Anterior cingulate cortex (tissue), 58 donors: Measurements from ENCODE around the gene MINDY2.
"Not testable (repeated sequence)": the region's sequence is repeated elsewhere in the genome, so short reads cannot be mapped to it uniquely, and the experiment has no call there.

Experiments
- DNase-seq, 58 donors: peaks; one replicate each; lab custom pipeline; 2025; lab: John Stamatoyannopoulos, UW

MINDY2 gene

GRCh38 chr15:58795825-58796224 is 24.7 kb downstream of the MINDY2 start:
- no peak for DNase-seq

DNA sequence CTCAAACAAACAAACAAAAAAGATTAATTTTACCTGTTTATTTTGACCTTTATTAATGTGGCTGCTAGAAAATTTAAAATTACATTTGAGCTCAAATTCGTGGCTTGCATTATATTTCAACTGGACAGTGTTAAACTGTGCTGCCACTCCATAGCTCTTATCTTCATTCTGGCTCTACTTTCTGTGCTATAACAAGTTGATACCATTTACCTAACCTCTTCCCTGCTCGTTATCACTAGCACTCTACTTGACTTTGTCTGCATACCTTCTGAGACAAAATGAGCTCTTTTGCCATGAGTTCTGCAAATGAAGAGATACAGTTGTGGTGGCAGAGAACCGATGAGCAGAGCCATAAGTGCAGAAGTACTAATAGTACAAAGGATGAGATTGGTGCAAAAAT is 26.4 kb downstream of the MINDY2 start:
- DNase-seq = no peak

DNA sequence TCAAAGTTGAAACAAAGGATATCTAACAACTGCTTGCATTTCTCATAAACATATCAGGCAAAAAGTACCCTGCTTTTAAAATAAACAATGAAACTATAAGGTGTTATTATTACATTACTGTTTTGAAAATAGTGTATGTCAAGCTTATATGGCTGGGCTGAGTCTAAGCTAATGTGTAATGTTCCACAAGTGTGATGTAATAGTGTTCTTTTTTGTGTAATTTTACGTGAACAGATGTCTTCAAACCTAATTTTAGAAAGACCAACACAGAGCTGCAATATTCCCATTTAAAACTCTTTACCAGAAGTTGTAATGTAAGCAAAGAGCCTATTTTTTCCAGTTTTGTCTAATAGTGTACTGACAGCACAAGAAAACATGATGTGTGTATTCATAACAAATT is 34.0 kb downstream of the MINDY2 start:
- no peak for DNase-seq

DNA sequence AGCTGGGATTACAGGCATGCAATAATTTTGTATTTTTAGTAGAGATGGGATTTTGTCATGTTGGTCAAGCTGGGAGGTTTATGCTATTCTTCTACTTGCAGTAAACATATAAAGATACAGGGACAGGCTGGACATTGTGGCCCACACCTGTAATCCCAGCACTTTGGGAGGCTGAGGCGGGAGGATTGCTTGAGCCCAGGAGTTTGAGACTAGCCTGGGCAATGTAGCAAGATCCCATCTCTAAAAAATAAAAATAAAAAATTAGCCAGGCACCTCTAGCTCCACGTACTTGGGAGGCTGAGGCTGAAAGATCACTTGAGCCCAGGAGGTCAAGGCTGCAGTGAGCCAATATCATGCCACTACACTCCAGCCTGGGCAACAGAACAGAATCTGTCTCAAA is 52.2 kb downstream of the MINDY2 start:
- not testable (repeated sequence) for DNase-seq

DNA sequence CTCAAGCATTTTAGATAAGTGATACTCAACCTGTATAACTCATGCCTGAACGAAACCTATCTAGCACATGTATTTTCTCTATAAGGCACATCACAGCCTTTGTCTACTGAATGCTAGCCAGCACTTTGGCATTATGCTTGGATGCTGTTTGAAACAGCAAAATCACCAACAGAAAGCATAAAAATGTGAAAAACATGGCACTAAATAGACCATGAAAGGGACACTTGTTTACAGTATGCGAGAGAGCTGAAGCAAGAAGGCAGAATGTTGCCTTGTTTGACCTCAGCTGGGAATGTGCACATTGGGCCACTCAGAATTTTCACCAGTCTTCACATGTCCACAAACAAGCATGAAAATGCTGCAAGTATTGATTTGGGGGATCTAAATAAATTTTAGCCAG is 59.5 kb downstream of the MINDY2 start:
- peak in 1 of 58 donors; percentile 2 for DNase-seq

- DNase-seq = peak in 1 of 58 donors; percentile 0
Observed at GRCh38 chr15:58833681-58834426, 62.8 kb downstream of the MINDY2 start.

GRCh38 chr15:58839485-58839884 is 68.4 kb downstream of the MINDY2 start:
- no peak for DNase-seq

GRCh38 chr15:58840048-58840447 is 68.9 kb downstream of the MINDY2 start:
- no peak for DNase-seq

DNA sequence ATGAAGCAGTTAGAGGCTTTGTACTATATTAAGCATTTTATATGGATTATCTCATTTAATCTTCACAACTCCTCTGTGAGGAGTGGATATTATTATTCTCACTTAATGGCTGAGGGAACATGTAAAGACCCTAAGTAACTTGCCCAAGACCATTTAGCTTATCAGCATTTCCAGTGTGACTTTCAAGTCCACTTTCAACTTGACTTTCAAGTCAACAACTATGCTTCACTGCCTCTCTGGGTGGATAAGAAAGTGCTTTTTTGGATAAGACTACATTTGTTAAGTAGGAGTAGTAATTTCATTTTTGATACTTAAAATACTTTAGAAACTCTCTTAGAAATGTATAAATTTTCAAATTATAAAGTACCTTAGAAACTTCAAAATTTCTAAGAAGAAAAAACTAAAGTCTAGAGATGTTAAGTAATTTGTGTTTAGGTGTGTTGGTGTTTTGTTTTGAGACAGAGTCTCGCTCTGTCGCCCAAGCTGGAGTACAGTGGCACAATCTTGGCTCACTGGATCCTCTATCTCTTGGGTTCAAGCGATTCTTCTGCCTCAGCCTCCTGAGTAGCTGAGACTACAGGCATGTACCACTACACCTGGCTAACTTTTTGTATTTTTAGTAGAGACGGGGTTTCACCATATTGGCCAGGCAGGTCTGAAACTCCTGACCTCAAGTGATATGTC is 71.8 kb downstream of the MINDY2 start:
- DNase-seq = no peak

- not testable (repeated sequence) for DNase-seq
Observed at GRCh38 chr15:58851205-58851604, 80.1 kb downstream of the MINDY2 start.

DNA sequence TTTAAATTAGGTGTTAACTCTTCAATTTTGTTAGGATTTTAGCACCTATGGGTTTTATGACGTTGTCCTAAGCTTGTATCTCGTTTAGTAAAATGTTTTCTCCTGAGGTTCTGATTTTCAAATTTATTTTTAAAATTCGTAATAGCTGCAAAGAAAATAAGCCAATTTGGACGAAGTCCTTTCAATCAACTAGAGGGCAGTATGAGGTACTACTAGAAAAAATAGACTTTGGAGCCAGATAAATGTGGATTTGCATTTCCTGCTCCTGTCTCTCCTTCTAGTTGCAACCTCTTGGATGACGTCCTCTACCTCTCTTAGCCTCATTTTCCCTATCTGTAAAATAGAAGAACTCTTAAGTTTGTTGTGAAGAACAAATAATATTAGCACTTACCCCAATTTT is 81.2 kb downstream of the MINDY2 start:
- no peak for DNase-seq

- DNase-seq = no peak
Observed at GRCh38 chr15:58854593-58854992, 83.5 kb downstream of the MINDY2 start.

GRCh38 chr15:58856086-58856485 is 85.0 kb downstream of the MINDY2 start:
- no peak for DNase-seq

DNA sequence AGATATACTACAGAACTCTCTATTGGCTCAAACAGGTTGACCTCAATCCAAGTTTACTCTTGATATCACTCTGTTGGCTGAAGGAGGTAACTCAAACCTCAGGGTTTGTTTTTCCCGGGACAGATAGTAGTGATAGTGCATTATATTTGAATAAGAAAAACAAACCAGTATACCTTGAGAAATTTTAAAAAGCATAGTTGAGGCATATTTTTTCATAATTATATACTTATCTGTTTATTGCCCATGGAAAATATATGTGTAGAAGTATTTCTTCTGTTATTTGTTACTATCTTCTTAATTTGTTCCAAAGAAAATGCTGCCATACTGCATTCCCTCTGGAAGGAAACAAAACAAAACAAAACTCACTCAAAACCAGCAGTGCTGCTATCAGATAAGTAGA is 85.5 kb downstream of the MINDY2 start:
- DNase-seq = not testable (repeated sequence)

GRCh38 chr15:58862326-58862725 is 91.2 kb downstream of the MINDY2 start:
- DNase-seq = no peak

DNA sequence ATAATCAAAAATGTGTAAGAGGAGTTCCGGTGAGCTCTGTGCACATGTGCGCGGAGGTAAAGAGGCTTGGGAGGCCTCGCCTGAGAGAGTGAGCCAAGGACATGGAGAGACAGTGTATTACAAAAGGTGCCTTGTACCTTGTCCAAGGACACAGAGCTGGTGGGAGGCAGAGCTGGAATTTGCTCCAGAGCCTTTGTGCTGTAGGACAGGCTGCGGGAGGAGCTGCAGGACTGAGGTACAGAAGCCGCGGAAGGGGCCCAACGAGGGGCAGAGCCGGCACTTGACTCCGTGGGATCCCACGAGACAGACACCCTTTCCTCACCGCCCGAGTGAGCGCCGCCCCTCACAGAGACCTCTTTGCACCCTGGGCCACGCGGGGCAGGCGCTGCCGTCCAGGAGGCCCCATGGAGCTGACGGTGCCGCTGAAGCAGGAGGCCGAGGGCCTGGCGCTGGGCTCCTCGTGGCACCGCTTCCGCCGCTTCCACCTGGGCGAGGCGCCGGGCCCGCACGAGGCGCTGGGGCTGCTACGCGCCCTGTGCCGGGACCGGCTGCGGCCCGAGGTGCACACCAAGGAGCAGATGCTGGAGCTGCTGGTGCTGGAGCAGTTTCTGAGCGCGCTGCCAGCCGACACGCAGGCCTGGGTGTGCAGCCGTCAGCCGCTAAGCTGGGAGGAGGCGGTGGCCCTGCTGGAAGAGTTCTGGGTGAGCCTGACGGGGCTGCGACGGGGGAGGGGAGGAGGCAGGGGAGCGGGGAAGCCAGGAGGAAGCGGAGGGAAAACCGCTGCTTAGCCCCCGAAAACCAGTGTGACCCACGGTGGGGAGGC is 93.7 kb downstream of the MINDY2 start:
- peak in 15 of 58 donors; percentile 4 to 35 (median 14) for DNase-seq

GRCh38 chr15:58865425-58865880 is 94.4 kb downstream of the MINDY2 start:
- no peak for DNase-seq

GRCh38 chr15:58867926-58868325 is 96.8 kb downstream of the MINDY2 start:
- no peak for DNase-seq

DNA sequence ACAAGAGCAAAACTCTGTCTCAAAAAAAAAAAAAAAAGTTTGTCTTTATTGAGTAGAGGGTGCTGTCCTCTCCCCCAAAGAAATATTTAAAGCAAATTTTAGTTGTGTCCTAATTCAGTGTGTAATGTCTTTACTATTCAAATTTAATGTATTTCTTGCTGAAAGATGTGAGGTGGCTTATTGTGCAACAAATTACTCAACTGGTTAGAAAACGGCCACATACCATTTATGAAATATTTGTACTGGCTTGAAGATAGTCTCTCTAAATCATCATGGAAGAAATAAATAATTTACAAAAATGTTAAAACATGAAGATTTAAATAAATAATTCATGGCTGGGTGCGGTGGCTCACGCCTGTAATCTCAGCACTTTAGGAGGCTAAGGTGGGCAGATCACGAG is 99.3 kb downstream of the MINDY2 start:
- no peak for DNase-seq

GRCh38 chr15:58873267-58873666 is 102.2 kb downstream of the MINDY2 start:
- DNase-seq = no peak

DNA sequence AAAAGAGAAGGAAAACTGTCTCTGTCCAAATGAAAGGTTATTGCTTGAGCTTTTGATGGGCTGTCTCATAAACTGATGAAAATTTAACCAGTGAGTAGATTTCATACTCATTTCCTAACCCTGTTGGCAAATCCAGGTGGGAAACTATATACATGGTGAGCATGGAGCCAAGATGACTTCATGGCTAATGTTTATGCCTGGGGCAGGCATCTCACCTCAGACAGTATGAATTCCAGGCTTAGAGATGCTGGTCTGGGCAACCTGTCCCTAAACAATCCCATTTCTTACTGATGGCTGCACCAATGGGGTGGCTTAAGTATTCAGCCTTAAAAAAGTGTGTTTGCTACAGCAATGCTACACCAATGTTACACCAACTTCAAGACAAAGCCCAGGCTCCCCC is 104.2 kb downstream of the MINDY2 start:
- DNase-seq = no peak
